ENCODE measurements around the gene GJB1.

- TF ChIP-seq CTCF (IDR thresholded peaks at IDR 0.05) (no peak), EP300 (IDR thresholded peaks at IDR 0.05) (no peak), POLR2AphosphoS5 (IDR thresholded peaks at IDR 0.05) (no peak)
Observed at GRCh38 chrX:71256856-71257255, 33.8 kb downstream of the GJB1 start.

Data from suprapubic skin (tissue), 4 donors.